GM12891 (cell line): Measurements from ENCODE around the gene MYLK3.

Source experiments
- DNase-seq: peaks from one replicate; pipeline ENCODE4 v3.0.0; 2011; ENCODE audit warnings: low spot score; ENCODE audit not compliant: insufficient read length
- FAIRE-seq: peaks from 2 replicates; lab custom pipeline; 2011; peaks lifted over from hg19 to GRCh38; lab: Jason Lieb, UNC
- PAX5 ChIP-seq: IDR thresholded peaks from 2 replicates; pipeline ENCODE4 v1.6.1; 2011; ENCODE audit warnings: low read length, moderate library complexity, mild to moderate bottlenecking; ENCODE audit not compliant: insufficient read depth, severe bottlenecking
- POLR2A ChIP-seq: IDR thresholded peaks from 2 replicates; pipeline ENCODE4 v1.6.1; 2011; ENCODE audit warnings: low read depth, low read length, control low read depth
- POLR2AphosphoS5 ChIP-seq: IDR thresholded peaks from 2 replicates; pipeline ENCODE4 v1.6.1; 2011; ENCODE audit warnings: low read depth, low read length, control low read depth
- POU2F2 ChIP-seq: IDR thresholded peaks from 2 replicates; pipeline ENCODE4 v1.6.1; 2011; ENCODE audit warnings: low read depth, mild to moderate bottlenecking, control low read depth, low read length, moderate library complexity
- SPI1 ChIP-seq: IDR thresholded peaks from 2 replicates; pipeline ENCODE4 v1.6.1; 2011; ENCODE audit warnings: low read depth, low read length, control low read depth
- TAF1 ChIP-seq: IDR thresholded peaks from 2 replicates; pipeline ENCODE4 v1.6.1; 2011; ENCODE audit warnings: low read depth, low read length, control low read depth

Gene MYLK3

GRCh38 chr16:46783800-46784199 is 35.7 kb upstream of the MYLK3 start:
- FAIRE-seq = no peak
- no peak for DNase-seq
- TF ChIP-seq SPI1 (no peak), PAX5 (no peak), TAF1 (no peak), POU2F2 (no peak), POLR2AphosphoS5 (no peak), POLR2A (no peak)

GRCh38 chr16:46782320-46782719 is 34.2 kb upstream of the MYLK3 start:
- TF ChIP-seq TAF1 (no peak), POLR2AphosphoS5 (no peak), POLR2A (no peak), PAX5 (no peak), SPI1 (no peak), POU2F2 (no peak)
- DNase-seq (no peak), FAIRE-seq (peak; percentile 55)

GRCh38 chr16:46777804-46778203 is 29.7 kb upstream of the MYLK3 start:
- TF ChIP-seq TAF1 (no peak), POLR2AphosphoS5 (no peak), POLR2A (no peak), SPI1 (no peak), PAX5 (no peak), POU2F2 (no peak)
- DNase-seq = no peak

GRCh38 chr16:46775214-46775613 is 27.1 kb upstream of the MYLK3 start:
- DNase-seq (no peak), FAIRE-seq (no peak)
- TF ChIP-seq POLR2AphosphoS5 = no peak
- TF ChIP-seq POLR2A = no peak
- TF ChIP-seq SPI1 = no peak

More at GRCh38 chr16:46777804-46778203, 29.7 kb upstream of the MYLK3 start:
- no peak for FAIRE-seq

GRCh38 chr16:46774743-46775177 is 26.6 kb upstream of the MYLK3 start:
- no peak for TF ChIP-seq POLR2A
- no peak for TF ChIP-seq SPI1
- TF ChIP-seq TAF1 = no peak
- TF ChIP-seq PAX5 = no peak
- no peak for TF ChIP-seq POU2F2
- no peak for TF ChIP-seq POLR2AphosphoS5
- FAIRE-seq = peak; percentile 78
- no peak for DNase-seq

GRCh38 chr16:46772463-46772862 is 24.3 kb upstream of the MYLK3 start:
- TF ChIP-seq TAF1 = no peak
- no peak for TF ChIP-seq POLR2A
- TF ChIP-seq POLR2AphosphoS5 = no peak
- TF ChIP-seq POU2F2 = no peak
- no peak for TF ChIP-seq SPI1
- TF ChIP-seq PAX5 = no peak
- peak; percentile 78 for FAIRE-seq

GRCh38 chr16:46768809-46769208 is 20.7 kb upstream of the MYLK3 start:
- FAIRE-seq (no peak), DNase-seq (no peak)
- TF ChIP-seq POLR2AphosphoS5 (no peak), TAF1 (no peak), POU2F2 (no peak), POLR2A (no peak), PAX5 (no peak), SPI1 (no peak)

More at GRCh38 chr16:46772463-46772862, 24.3 kb upstream of the MYLK3 start:
- DNase-seq = no peak

GRCh38 chr16:46765050-46765449 is 16.9 kb upstream of the MYLK3 start:
- FAIRE-seq (no peak), DNase-seq (no peak)
- no peak for TF ChIP-seq POLR2A
- peak; percentile 25 for TF ChIP-seq PAX5

GRCh38 chr16:46763147-46763546 is 15.0 kb upstream of the MYLK3 start:
- FAIRE-seq (no peak), DNase-seq (no peak)
- TF ChIP-seq POU2F2 (no peak), SPI1 (no peak), POLR2A (no peak), TAF1 (no peak), PAX5 (no peak), POLR2AphosphoS5 (no peak)

- DNase-seq = no peak
- FAIRE-seq = no peak
- TF ChIP-seq SPI1 (no peak), POU2F2 (no peak), POLR2AphosphoS5 (no peak), TAF1 (no peak), PAX5 (no peak), POLR2A (no peak)
Measured at GRCh38 chr16:46762583-46762982, 14.4 kb upstream of the MYLK3 start.
